ENCODE results near the gene SLC9A3.

The SLC9A3 gene

GRCh38 chr5:474232-474839 lies 49.9 kb downstream of the SLC9A3 start:
- DNase-seq, result peak in 1 of 4 experiments; percentile 0

- DNase-seq, result peak; percentile 23 to 61 (median 50)
These were observed 50.6 kb downstream of the SLC9A3 start for GRCh38 chr5:473551-474192.

GRCh38 chr5:472656-473550 lies 51.3 kb downstream of the SLC9A3 start:
- DNase-seq, result peak; percentile 94 to 98 (median 96)

- DNase-seq, result peak in 2 of 4 experiments; percentile 28 to 32
These were observed 52.1 kb downstream of the SLC9A3 start for GRCh38 chr5:472076-472655.

- peak in 3 of 4 experiments; percentile 26 to 50 (median 38) for DNase-seq
These were observed 52.5 kb downstream of the SLC9A3 start for GRCh38 chr5:471750-472058.

GRCh38 chr5:470961-471749 lies 53.1 kb downstream of the SLC9A3 start:
- peak in 1 of 4 experiments; percentile 2 for DNase-seq

GRCh38 chr5:469752-470483 lies 54.3 kb downstream of the SLC9A3 start:
- DNase-seq, result peak in 1 of 4 experiments; percentile 2

- no peak for DNase-seq
These were observed 55.8 kb downstream of the SLC9A3 start for GRCh38 chr5:468401-468800.

GRCh38 chr5:466661-467310 lies 57.5 kb downstream of the SLC9A3 start:
- peak in 1 of 4 experiments; percentile 2 for DNase-seq

GRCh38 chr5:465591-466403 lies 58.5 kb downstream of the SLC9A3 start:
- DNase-seq, result peak in 1 of 4 experiments; percentile 1

- DNase-seq, result peak in 1 of 4 experiments; percentile 1
These were observed 59.2 kb downstream of the SLC9A3 start for GRCh38 chr5:464843-465590.

GRCh38 chr5:464446-464842 lies 59.8 kb downstream of the SLC9A3 start:
- peak in 1 of 4 experiments; percentile 1 for DNase-seq

- peak; percentile 68 to 85 (median 76) for DNase-seq
These were observed 60.3 kb downstream of the SLC9A3 start for GRCh38 chr5:463952-464351.

GRCh38 chr5:463301-463700 lies 60.9 kb downstream of the SLC9A3 start:
- no peak for DNase-seq

GRCh38 chr5:462051-462481 lies 62.2 kb downstream of the SLC9A3 start:
- no peak for DNase-seq

GRCh38 chr5:460273-460625 lies 64.0 kb downstream of the SLC9A3 start:
- peak in 1 of 4 experiments; percentile 1 for DNase-seq

- peak in 1 of 4 experiments; percentile 1 for DNase-seq
These were observed 64.5 kb downstream of the SLC9A3 start for GRCh38 chr5:459562-460272.

- DNase-seq, result peak in 1 of 4 experiments; percentile 2
These were observed 65.5 kb downstream of the SLC9A3 start for GRCh38 chr5:458547-459353.

All from suppressor macrophage (primary cell).